HCT116 (cell line): ENCODE data around the gene LYSMD2. TPM values are rescaled to one million over a fixed set of nuclear protein-coding genes. Genes with fewer than 3 reads are reported as not detected.

Experiments
- ATAC-seq: fragments of 200-7000 bp; cut with Tn5 transposase; 2 replicates; pipeline ENCODE4 v1.9.1; 2020; ENCODE audit warnings: mild to moderate bottlenecking, moderate library complexity
- BruUV-seq: library from RNA; stranded (reverse); fragments of 400-500 nt; replicated peaks from 2 replicates; lab custom pipeline; 2021; lab: Mats Ljungman, UMichigan
- CTCF ChIA-PET: fragments of 300-600 bp; sonication (Branson Sonifier 250); formaldehyde crosslinking; loops from one replicate; lab custom pipeline; 2021; ENCODE audit warnings: antibody characterized with exemption; lab: Charles Lee
- POLR2A ChIA-PET: fragments of 300-600, 350-600 bp; sonication (Branson Sonifier 250); formaldehyde crosslinking; loops from one replicate; lab custom pipeline; 2021; ENCODE audit warnings: antibody characterized with exemption; lab: Charles Lee
- RAD21 ChIA-PET, 2 experiments: fragments of 300-600 bp; sonication (Branson Sonifier 250); formaldehyde crosslinking; loops; one replicate each; lab custom pipeline; 2023; ENCODE audit warnings: low total read pairs in 2 of 2; ENCODE audit not compliant: uncharacterized antibody in 2 of 2, unreplicated experiment in 2 of 2, low non-redundant PET in 1 of 2; lab: Charles Lee
- DNase-seq: peaks from one replicate; pipeline ENCODE4 v3.0.0-alpha.2; 2010; ENCODE audit warnings: low read depth, low spot score
- H2AFZ ChIP-seq: fragments of 200-600 bp; shearing (Covaris generic), sonication (generic); 2 replicates; pipeline ENCODE4 v1.6.1; 2017; ENCODE audit warnings: low read depth, mixed run types, mixed read lengths, antibody characterized with exemption, low read length; ENCODE audit not compliant: poor library complexity, severe bottlenecking
- H3K27ac ChIP-seq: 2 replicates; pipeline ENCODE4 v1.5.1; 2012; ENCODE audit warnings: low read depth, low read length
- H3K27me3 ChIP-seq: fragments of 200-600 bp; sonication (generic); 2 replicates; pipeline ENCODE4 v1.6.1; 2016; ENCODE audit warnings: mixed run types, low read length, mixed read lengths; ENCODE audit not compliant: insufficient read depth
- H3K36me3 ChIP-seq, 2 experiments: fragments of 200-500 bp in 1 of 2; fragments of 200-600 bp in 1 of 2; sonication (Bioruptor generic) in 1 of 2; sonication (generic) in 1 of 2; 2 replicates each; pipeline versions ENCODE4 v1.5.1 to v1.6.1; 2014 to 2016; ENCODE audit warnings: low read length in 2 of 2, inconsistent platforms in 1 of 2, mixed read lengths in 1 of 2, mixed run types in 1 of 2; ENCODE audit not compliant: insufficient read depth in 2 of 2, control insufficient read depth in 1 of 2
- H3K4me1 ChIP-seq, 2 experiments: fragments of 200-600 bp in 1 of 2; sonication (generic) in 1 of 2; 2 replicates each; pipeline versions ENCODE4 v1.5.1 to v1.6.1; 2012 to 2017; ENCODE audit warnings: low read length in 2 of 2, inconsistent platforms in 1 of 2, mild to moderate bottlenecking in 1 of 2, mixed read lengths in 1 of 2, mixed run types in 1 of 2, moderate library complexity in 1 of 2; ENCODE audit not compliant: insufficient read depth in 2 of 2, control insufficient read depth in 1 of 2
- H3K4me2 ChIP-seq: fragments of 200-600 bp; sonication (generic); 2 replicates; pipeline ENCODE4 v1.6.1; 2017; ENCODE audit warnings: mixed run types, low read length, mixed read lengths
- H3K4me3 ChIP-seq, 2 experiments: fragments of 200-600 bp in 1 of 2; sonication (generic) in 1 of 2; replicated peaks in 1 of 2; 2 replicates each; pipeline ENCODE4 v1.5.1; 2011 to 2016; ENCODE audit warnings: low read length in 2 of 2, control low read depth in 1 of 2, low read depth in 1 of 2, mild to moderate bottlenecking in 1 of 2, mixed read lengths in 1 of 2, mixed run types in 1 of 2
- H3K79me2 ChIP-seq: fragments of 200-600 bp; sonication (generic); 2 replicates; pipeline ENCODE4 v1.6.1; 2017; ENCODE audit warnings: mild to moderate bottlenecking, mixed run types, low read length, moderate library complexity, mixed read lengths; ENCODE audit not compliant: insufficient read depth
- H3K9ac ChIP-seq: fragments of 200-600 bp; sonication (generic); 2 replicates; pipeline ENCODE4 v1.6.1; 2016; ENCODE audit warnings: low read length, mixed read lengths
- H3K9me2 ChIP-seq: fragments of 200-600 bp; sonication (generic), shearing (Covaris generic); 2 replicates; pipeline ENCODE4 v1.6.1; 2017; ENCODE audit warnings: mixed run types, mild to moderate bottlenecking, moderate library complexity; ENCODE audit not compliant: insufficient read depth
- H3K9me3 ChIP-seq, 2 experiments: fragments of 200-500 bp in 1 of 2; fragments of 200-600 bp in 1 of 2; sonication (Bioruptor generic) in 1 of 2; sonication (generic) in 1 of 2; 2 replicates each; pipeline ENCODE4 v1.6.1; 2014 to 2017; ENCODE audit warnings: low read length in 2 of 2, mixed read lengths in 2 of 2, inconsistent platforms in 1 of 2, low read depth in 1 of 2, mild to moderate bottlenecking in 1 of 2, mixed run types in 1 of 2, moderate library complexity in 1 of 2; ENCODE audit not compliant: control insufficient read depth in 1 of 2, insufficient read depth in 1 of 2
- H4K20me1 ChIP-seq: fragments of 200-600 bp; sonication (generic), shearing (Covaris generic); 2 replicates; pipeline ENCODE4 v1.6.1; 2017; ENCODE audit warnings: mixed run types, mild to moderate bottlenecking, moderate library complexity; ENCODE audit not compliant: insufficient read depth
- CBX3 ChIP-seq: IDR thresholded peaks from 2 replicates; pipeline ENCODE4 v1.6.1; 2012; ENCODE audit warnings: low read depth
- CEBPB ChIP-seq: IDR thresholded peaks from 2 replicates; pipeline ENCODE4 v1.6.1; 2012; ENCODE audit warnings: low read depth
- EGR1 ChIP-seq: IDR thresholded peaks from 2 replicates; pipeline ENCODE4 v1.6.1; 2012; ENCODE audit warnings: low read depth
- ELF1 ChIP-seq: IDR thresholded peaks from 2 replicates; pipeline ENCODE4 v1.6.1; 2012; ENCODE audit warnings: low read depth, borderline replicate concordance
- EZH2 ChIP-seq: fragments of 200-600 bp; sonication (generic); IDR thresholded peaks from 2 replicates; pipeline ENCODE4 v1.6.1; 2017; ENCODE audit warnings: antibody characterized with exemption, mixed run types
- EZH2phosphoT487 ChIP-seq: fragments of 200-600 bp; IDR thresholded peaks from 2 replicates; pipeline ENCODE4 v1.6.1; 2018; ENCODE audit warnings: antibody characterized with exemption, borderline replicate concordance
- JUND ChIP-seq: IDR thresholded peaks from 2 replicates; pipeline ENCODE4 v1.6.1; 2012
- RAD21 ChIP-seq: IDR thresholded peaks from 2 replicates; pipeline ENCODE4 v1.6.1; 2012; ENCODE audit warnings: low read depth, mild to moderate bottlenecking
- SRF ChIP-seq: IDR thresholded peaks from 2 replicates; pipeline ENCODE4 v1.6.1; 2012; ENCODE audit warnings: low read depth
- TCF7L2 ChIP-seq: IDR thresholded peaks from 2 replicates; pipeline ENCODE4 v1.7.0; 2011; ENCODE audit warnings: borderline replicate concordance, inconsistent platforms; ENCODE audit not compliant: insufficient read depth, insufficient read length; ENCODE audit errors: extremely low read depth
- ZFX ChIP-seq: fragments of 450-650 bp; IDR thresholded peaks from 2 replicates; pipeline ENCODE4 v1.6.1; 2017
- intact Hi-C: fragments of 100-400 bp; cut with micrococcal nuclease; formaldehyde crosslinking; loops from 2 replicates; pipeline ENCODE4 v1.10.0; 2022
- total RNA-seq: library from RNA; stranded (reverse); gene quantifications from one replicate; pipeline ENCODE4 v1.2.1, GENCODE V29; 2021; ENCODE audit not compliant: unreplicated experiment
- TF ChIP-seq, protein P1 (sequence below): IDR thresholded peaks from 2 replicates; pipeline ENCODE4 v1.6.1; 2011; ENCODE audit warnings: mild to moderate bottlenecking, low read length, moderate library complexity; ENCODE audit not compliant: insufficient replicate concordance; ENCODE audit errors: extremely low read depth
- TF ChIP-seq, protein P2 (sequence below): IDR thresholded peaks from 2 replicates; pipeline ENCODE4 v1.6.1; 2012
- TF ChIP-seq, protein P3 (sequence below): IDR thresholded peaks from 2 replicates; pipeline ENCODE4 v1.6.1; 2012
- TF ChIP-seq, protein P4 (sequence below): IDR thresholded peaks from 2 replicates; pipeline ENCODE4 v1.6.1; 2012; ENCODE audit warnings: low read depth

The LYSMD2 gene
- total RNA-seq, 1 experiment from 2014 or later = 10.8 TPM

DNA sequence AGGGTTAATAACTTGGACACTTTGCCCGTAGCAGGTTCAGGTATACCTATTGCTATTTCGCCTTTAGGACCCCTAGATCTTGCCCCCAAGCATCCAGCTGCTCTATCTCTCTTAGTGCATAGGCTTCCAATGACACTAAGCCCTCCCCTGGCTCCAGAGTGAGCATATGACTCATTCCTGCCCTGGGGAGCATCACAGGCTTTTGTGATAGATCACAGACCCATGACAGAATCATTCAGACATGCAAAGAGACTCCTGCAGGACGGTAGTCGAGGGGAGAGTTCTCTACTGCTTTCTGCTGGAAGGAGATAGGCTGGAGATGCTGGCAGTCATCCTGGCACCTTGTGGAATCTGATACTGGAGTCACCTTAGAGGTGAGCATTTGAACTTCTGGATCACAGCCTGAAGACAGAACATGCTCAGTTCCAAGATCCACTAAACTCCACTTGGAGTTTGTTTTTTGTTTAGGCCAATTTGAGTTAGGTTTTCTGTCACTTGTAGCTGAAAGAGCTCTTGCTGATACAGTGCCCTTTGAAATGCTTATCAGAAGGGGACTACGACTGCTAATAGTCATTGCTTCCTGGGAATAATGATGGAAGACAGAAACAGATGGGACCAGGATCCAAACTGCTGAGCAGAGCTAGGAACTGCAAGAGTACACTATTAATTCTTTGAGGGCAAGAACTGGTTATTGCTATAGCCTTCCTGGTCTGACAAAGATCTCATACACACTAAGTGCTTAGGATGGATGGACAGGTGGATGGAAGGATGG is 11.0 kb downstream of the LYSMD2 start (continued):
- TF ChIP-seq, protein P1, sequence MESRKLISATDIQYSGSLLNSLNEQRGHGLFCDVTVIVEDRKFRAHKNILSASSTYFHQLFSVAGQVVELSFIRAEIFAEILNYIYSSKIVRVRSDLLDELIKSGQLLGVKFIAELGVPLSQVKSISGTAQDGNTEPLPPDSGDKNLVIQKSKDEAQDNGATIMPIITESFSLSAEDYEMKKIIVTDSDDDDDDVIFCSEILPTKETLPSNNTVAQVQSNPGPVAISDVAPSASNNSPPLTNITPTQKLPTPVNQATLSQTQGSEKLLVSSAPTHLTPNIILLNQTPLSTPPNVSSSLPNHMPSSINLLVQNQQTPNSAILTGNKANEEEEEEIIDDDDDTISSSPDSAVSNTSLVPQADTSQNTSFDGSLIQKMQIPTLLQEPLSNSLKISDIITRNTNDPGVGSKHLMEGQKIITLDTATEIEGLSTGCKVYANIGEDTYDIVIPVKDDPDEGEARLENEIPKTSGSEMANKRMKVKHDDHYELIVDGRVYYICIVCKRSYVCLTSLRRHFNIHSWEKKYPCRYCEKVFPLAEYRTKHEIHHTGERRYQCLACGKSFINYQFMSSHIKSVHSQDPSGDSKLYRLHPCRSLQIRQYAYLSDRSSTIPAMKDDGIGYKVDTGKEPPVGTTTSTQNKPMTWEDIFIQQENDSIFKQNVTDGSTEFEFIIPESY = no peak
- no peak for TF ChIP-seq EZH2

DNA sequence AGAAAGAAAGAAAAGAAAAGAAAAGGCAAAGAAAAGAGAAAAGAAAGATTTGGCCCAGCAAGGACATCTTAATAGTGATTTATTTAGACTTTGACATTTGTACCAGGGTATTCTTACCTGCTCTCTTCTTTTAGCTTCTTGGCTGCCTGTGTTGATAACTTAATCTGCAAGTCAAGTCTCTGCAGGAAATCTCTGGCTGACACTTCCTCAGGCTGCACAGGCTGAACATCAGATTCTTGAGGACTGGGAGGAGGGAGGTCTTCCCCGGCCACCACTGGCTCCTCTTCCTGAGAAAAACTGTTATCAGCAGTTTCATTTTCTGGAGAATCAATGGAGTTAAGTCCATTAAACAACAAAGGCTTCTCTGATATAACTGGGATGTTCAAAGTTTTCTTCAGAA is 12.8 kb downstream of the LYSMD2 start:
- intact Hi-C loops = no loop called here
- no peaks in the 10 kb centered on the region for H3K9me2 ChIP-seq

More for the DNA sequence above, 12.8 kb downstream of the LYSMD2 start:
- no peak for ATAC-seq
- Histone ChIP-seq H4K20me1 (no peaks in the 10 kb centered on the region), H3K36me3 (0 out of 4 replicates have a peak, but pooled peaks cover 0 to 2% of the 10 kb centered on the region in 2 experiments), H3K27ac (no peak overlapping the region), H3K79me2 (no peaks in the 10 kb centered on the region), H3K27me3 (no peaks in the 10 kb centered on the region), H3K9ac (no peak overlapping the region), H3K9me3 (no peaks in the 10 kb centered on the region), H3K4me3 (no peak overlapping the region), H2AFZ (no peak overlapping the region), H3K4me1 (peaks cover 21 to 24% of the 10 kb centered on the region in 2 experiments), H3K4me2 (no peak overlapping the region)
- TF ChIP-seq TCF7L2 = no peak
- no peak for TF ChIP-seq ELF1
- no peak for TF ChIP-seq RAD21
- TF ChIP-seq EZH2 = no peak
- TF ChIP-seq EZH2phosphoT487 = no peak
- no peak for TF ChIP-seq EGR1
- TF ChIP-seq SRF = no peak
- TF ChIP-seq, protein P2, sequence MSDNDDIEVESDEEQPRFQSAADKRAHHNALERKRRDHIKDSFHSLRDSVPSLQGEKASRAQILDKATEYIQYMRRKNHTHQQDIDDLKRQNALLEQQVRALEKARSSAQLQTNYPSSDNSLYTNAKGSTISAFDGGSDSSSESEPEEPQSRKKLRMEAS = no peak
- no peak for TF ChIP-seq JUND
- TF ChIP-seq CBX3 = no peak
- no peak for TF ChIP-seq CEBPB
- TF ChIP-seq, protein P3, sequence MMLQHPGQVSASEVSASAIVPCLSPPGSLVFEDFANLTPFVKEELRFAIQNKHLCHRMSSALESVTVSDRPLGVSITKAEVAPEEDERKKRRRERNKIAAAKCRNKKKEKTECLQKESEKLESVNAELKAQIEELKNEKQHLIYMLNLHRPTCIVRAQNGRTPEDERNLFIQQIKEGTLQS = no peak
- TF ChIP-seq ZFX = no peak
- TF ChIP-seq, protein P4, sequence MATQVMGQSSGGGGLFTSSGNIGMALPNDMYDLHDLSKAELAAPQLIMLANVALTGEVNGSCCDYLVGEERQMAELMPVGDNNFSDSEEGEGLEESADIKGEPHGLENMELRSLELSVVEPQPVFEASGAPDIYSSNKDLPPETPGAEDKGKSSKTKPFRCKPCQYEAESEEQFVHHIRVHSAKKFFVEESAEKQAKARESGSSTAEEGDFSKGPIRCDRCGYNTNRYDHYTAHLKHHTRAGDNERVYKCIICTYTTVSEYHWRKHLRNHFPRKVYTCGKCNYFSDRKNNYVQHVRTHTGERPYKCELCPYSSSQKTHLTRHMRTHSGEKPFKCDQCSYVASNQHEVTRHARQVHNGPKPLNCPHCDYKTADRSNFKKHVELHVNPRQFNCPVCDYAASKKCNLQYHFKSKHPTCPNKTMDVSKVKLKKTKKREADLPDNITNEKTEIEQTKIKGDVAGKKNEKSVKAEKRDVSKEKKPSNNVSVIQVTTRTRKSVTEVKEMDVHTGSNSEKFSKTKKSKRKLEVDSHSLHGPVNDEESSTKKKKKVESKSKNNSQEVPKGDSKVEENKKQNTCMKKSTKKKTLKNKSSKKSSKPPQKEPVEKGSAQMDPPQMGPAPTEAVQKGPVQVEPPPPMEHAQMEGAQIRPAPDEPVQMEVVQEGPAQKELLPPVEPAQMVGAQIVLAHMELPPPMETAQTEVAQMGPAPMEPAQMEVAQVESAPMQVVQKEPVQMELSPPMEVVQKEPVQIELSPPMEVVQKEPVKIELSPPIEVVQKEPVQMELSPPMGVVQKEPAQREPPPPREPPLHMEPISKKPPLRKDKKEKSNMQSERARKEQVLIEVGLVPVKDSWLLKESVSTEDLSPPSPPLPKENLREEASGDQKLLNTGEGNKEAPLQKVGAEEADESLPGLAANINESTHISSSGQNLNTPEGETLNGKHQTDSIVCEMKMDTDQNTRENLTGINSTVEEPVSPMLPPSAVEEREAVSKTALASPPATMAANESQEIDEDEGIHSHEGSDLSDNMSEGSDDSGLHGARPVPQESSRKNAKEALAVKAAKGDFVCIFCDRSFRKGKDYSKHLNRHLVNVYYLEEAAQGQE = no peak
- RAD21 ChIA-PET = no interaction called here
- CTCF ChIA-PET = no interaction called here
- no peak for DNase-seq
- no TSS peak for BruUV-seq
- POLR2A ChIA-PET = no interaction called here
